ENCODE measurements around the gene CCL3.

CCL3 gene

DNA sequence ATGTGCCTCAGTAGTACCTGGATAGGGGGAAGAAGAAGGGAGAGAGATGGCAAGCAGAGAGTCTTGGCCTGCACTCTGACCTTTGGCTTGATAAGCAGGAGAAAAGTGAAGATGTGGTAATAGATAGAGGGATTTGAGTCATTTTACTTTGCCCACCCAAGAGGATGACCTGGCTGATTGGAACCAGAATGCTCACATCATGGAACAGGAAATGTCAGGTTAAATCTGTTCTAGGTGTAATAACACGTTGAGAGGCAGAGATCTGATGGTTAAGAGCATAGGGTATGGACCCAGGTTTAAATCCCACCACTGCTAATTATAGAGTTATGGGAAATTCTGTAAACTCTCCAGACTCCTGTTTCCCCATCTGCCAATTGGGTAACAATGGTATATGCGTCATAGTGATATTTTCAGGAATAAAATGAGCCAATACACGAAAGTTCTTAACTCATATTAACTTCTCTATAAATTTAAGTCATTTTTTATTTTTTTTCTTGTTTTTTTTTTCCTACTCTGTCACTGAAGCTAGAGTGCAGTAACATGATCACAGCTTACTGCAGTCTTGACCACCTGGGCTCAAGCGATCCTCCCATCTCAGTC, 33.9 kb downstream of the CCL3 start:
- no peak for ATAC-seq
- no peak for TF ChIP-seq PPARA (CRISPR knock-in tag; IDR thresholded peaks at IDR 0.05; ENCODE audit: borderline replicate concordance)
- TF ChIP-seq TOX (CRISPR knock-in tag; IDR thresholded peaks at IDR 0.05; ENCODE audit: borderline replicate concordance), result no peak
- no peak for TF ChIP-seq ZNF8 (CRISPR knock-in tag; IDR thresholded peaks at IDR 0.05)
- no peak for TF ChIP-seq TCF4 (CRISPR knock-in tag; IDR thresholded peaks at IDR 0.05; ENCODE audit: borderline replicate concordance)
- no peak for TF ChIP-seq ZNF565 (CRISPR knock-in tag; conservative IDR thresholded peaks at IDR 0.05; ENCODE audit: low read depth)
- no peak for TF ChIP-seq ESRRG (CRISPR knock-in tag; IDR thresholded peaks at IDR 0.05)
- no peak for TF ChIP-seq ZC3H10 (CRISPR knock-in tag; IDR thresholded peaks at IDR 0.05)
- TF ChIP-seq BACH2 (CRISPR knock-in tag; IDR thresholded peaks at IDR 0.05; ENCODE audit: borderline replicate concordance), result no peak
- TF ChIP-seq, protein P1, sequence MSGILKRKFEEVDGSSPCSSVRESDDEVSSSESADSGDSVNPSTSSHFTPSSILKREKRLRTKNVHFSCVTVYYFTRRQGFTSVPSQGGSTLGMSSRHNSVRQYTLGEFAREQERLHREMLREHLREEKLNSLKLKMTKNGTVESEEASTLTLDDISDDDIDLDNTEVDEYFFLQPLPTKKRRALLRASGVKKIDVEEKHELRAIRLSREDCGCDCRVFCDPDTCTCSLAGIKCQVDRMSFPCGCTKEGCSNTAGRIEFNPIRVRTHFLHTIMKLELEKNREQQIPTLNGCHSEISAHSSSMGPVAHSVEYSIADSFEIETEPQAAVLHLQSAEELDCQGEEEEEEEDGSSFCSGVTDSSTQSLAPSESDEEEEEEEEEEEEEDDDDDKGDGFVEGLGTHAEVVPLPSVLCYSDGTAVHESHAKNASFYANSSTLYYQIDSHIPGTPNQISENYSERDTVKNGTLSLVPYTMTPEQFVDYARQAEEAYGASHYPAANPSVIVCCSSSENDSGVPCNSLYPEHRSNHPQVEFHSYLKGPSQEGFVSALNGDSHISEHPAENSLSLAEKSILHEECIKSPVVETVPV (CRISPR knock-in tag; IDR thresholded peaks at IDR 0.05), result no peak
- TF ChIP-seq ZNF70 (CRISPR knock-in tag; IDR thresholded peaks at IDR 0.05), result no peak
- TF ChIP-seq ISL1 (CRISPR knock-in tag; IDR thresholded peaks at IDR 0.05), result no peak
- TF ChIP-seq ARNTL (CRISPR knock-in tag; IDR thresholded peaks at IDR 0.05; ENCODE audit: borderline replicate concordance, low read depth), result no peak
- TF ChIP-seq ZFP30 (CRISPR knock-in tag; IDR thresholded peaks at IDR 0.05), result no peak
- TF ChIP-seq CSDC2 (CRISPR knock-in tag; IDR thresholded peaks at IDR 0.05), result no peak
- TF ChIP-seq, protein P2, sequence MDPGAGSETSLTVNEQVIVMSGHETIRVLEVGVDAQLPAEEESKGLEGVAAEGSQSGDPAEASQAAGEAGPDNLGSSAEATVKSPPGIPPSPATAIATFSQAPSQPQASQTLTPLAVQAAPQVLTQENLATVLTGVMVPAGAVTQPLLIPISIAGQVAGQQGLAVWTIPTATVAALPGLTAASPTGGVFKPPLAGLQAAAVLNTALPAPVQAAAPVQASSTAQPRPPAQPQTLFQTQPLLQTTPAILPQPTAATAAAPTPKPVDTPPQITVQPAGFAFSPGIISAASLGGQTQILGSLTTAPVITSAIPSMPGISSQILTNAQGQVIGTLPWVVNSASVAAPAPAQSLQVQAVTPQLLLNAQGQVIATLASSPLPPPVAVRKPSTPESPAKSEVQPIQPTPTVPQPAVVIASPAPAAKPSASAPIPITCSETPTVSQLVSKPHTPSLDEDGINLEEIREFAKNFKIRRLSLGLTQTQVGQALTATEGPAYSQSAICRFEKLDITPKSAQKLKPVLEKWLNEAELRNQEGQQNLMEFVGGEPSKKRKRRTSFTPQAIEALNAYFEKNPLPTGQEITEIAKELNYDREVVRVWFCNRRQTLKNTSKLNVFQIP (CRISPR knock-in tag; IDR thresholded peaks at IDR 0.05; ENCODE audit: borderline replicate concordance, low read depth), result no peak
- no peak for TF ChIP-seq GLIS3 (CRISPR knock-in tag; IDR thresholded peaks at IDR 0.05)
- TF ChIP-seq, protein P3, sequence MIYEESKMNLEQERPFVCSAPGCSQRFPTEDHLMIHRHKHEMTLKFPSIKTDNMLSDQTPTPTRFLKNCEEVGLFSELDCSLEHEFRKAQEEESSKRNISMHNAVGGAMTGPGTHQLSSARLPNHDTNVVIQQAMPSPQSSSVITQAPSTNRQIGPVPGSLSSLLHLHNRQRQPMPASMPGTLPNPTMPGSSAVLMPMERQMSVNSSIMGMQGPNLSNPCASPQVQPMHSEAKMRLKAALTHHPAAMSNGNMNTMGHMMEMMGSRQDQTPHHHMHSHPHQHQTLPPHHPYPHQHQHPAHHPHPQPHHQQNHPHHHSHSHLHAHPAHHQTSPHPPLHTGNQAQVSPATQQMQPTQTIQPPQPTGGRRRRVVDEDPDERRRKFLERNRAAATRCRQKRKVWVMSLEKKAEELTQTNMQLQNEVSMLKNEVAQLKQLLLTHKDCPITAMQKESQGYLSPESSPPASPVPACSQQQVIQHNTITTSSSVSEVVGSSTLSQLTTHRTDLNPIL (CRISPR knock-in tag; IDR thresholded peaks at IDR 0.05; ENCODE audit: low read depth), result no peak
- TF ChIP-seq, protein P4, sequence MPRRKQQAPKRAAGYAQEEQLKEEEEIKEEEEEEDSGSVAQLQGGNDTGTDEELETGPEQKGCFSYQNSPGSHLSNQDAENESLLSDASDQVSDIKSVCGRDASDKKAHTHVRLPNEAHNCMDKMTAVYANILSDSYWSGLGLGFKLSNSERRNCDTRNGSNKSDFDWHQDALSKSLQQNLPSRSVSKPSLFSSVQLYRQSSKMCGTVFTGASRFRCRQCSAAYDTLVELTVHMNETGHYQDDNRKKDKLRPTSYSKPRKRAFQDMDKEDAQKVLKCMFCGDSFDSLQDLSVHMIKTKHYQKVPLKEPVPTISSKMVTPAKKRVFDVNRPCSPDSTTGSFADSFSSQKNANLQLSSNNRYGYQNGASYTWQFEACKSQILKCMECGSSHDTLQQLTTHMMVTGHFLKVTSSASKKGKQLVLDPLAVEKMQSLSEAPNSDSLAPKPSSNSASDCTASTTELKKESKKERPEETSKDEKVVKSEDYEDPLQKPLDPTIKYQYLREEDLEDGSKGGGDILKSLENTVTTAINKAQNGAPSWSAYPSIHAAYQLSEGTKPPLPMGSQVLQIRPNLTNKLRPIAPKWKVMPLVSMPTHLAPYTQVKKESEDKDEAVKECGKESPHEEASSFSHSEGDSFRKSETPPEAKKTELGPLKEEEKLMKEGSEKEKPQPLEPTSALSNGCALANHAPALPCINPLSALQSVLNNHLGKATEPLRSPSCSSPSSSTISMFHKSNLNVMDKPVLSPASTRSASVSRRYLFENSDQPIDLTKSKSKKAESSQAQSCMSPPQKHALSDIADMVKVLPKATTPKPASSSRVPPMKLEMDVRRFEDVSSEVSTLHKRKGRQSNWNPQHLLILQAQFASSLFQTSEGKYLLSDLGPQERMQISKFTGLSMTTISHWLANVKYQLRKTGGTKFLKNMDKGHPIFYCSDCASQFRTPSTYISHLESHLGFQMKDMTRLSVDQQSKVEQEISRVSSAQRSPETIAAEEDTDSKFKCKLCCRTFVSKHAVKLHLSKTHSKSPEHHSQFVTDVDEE (CRISPR knock-in tag; IDR thresholded peaks at IDR 0.05), result no peak
- no peak for TF ChIP-seq RARB (CRISPR knock-in tag; IDR thresholded peaks at IDR 0.05)

DNA sequence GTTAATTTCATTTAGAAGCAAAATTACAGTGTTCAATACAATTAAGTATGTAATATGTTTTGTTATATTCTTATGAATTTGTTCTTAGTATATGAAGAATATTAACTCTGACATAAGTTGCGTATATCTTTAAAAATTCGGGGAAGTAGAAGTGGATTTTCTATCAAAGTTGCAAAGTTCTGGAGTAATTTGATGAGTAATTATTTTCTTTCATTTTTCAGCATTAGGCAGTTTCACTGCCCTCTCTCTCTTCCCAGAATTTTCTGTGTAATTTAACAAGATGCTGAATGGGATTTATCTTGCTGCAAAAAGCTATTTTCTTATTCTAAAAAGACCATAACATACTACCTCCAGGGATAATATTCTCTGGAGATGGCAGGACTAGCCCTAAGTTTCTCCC, 34.8 kb downstream of the CCL3 start:
- TF ChIP-seq ESRRG (CRISPR knock-in tag; IDR thresholded peaks at IDR 0.05) (no peak), BACH2 (CRISPR knock-in tag; IDR thresholded peaks at IDR 0.05; ENCODE audit: borderline replicate concordance) (no peak), ZNF565 (CRISPR knock-in tag; conservative IDR thresholded peaks at IDR 0.05; ENCODE audit: low read depth) (no peak), SNAI2 (CRISPR knock-in tag; IDR thresholded peaks at IDR 0.05) (no peak), OSR1 (CRISPR knock-in tag; IDR thresholded peaks at IDR 0.05) (no peak), RARB (CRISPR knock-in tag; IDR thresholded peaks at IDR 0.05) (no peak), ZFP3 (CRISPR knock-in tag; IDR thresholded peaks at IDR 0.05) (no peak), ARNTL (CRISPR knock-in tag; IDR thresholded peaks at IDR 0.05; ENCODE audit: borderline replicate concordance, low read depth) (no peak), ZC3H10 (CRISPR knock-in tag; IDR thresholded peaks at IDR 0.05) (no peak), ZNF8 (CRISPR knock-in tag; IDR thresholded peaks at IDR 0.05) (no peak), ZNF70 (CRISPR knock-in tag; IDR thresholded peaks at IDR 0.05) (no peak), GLIS3 (CRISPR knock-in tag; IDR thresholded peaks at IDR 0.05) (no peak)
- TF ChIP-seq, protein P2 (CRISPR knock-in tag; IDR thresholded peaks at IDR 0.05; ENCODE audit: borderline replicate concordance, low read depth), result no peak
- TF ChIP-seq, protein P5, sequence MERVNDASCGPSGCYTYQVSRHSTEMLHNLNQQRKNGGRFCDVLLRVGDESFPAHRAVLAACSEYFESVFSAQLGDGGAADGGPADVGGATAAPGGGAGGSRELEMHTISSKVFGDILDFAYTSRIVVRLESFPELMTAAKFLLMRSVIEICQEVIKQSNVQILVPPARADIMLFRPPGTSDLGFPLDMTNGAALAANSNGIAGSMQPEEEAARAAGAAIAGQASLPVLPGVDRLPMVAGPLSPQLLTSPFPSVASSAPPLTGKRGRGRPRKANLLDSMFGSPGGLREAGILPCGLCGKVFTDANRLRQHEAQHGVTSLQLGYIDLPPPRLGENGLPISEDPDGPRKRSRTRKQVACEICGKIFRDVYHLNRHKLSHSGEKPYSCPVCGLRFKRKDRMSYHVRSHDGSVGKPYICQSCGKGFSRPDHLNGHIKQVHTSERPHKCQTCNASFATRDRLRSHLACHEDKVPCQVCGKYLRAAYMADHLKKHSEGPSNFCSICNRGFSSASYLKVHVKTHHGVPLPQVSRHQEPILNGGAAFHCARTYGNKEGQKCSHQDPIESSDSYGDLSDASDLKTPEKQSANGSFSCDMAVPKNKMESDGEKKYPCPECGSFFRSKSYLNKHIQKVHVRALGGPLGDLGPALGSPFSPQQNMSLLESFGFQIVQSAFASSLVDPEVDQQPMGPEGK (CRISPR knock-in tag; IDR thresholded peaks at IDR 0.05; ENCODE audit: borderline replicate concordance), result no peak
- TF ChIP-seq, protein P3 (CRISPR knock-in tag; IDR thresholded peaks at IDR 0.05; ENCODE audit: low read depth), result no peak
- no peak for ATAC-seq
